IPS DF 6.9 (cell line): Measurements from ENCODE around the gene MACROD2.

Source experiments
- DNase-seq: peaks from one replicate; pipeline ENCODE4 v3.0.0-alpha.2; 2013; ENCODE audit warnings: low read depth, low spot score
- H3K27ac ChIP-seq: one replicate; pipeline ENCODE4 v1.5.1; 2013; ENCODE audit warnings: low read length, control low read depth
- H3K27me3 ChIP-seq: 2 replicates; pipeline ENCODE4 v1.6.1; 2013; ENCODE audit warnings: mild to moderate bottlenecking, low read length; ENCODE audit not compliant: control insufficient read depth, insufficient read depth
- H3K36me3 ChIP-seq: 2 replicates; pipeline ENCODE4 v1.6.1; 2013; ENCODE audit warnings: low read length; ENCODE audit not compliant: control insufficient read depth, insufficient read depth
- H3K4me1 ChIP-seq: 2 replicates; pipeline ENCODE4 v1.6.1; 2013; ENCODE audit warnings: low read length; ENCODE audit not compliant: control insufficient read depth, insufficient read depth
- H3K4me3 ChIP-seq: 2 replicates; pipeline ENCODE4 v1.5.1; 2013; ENCODE audit warnings: mild to moderate bottlenecking, low read length
- H3K9me3 ChIP-seq: 2 replicates; pipeline ENCODE4 v1.6.1; 2013; ENCODE audit warnings: low read length, inconsistent platforms; ENCODE audit not compliant: control insufficient read depth, insufficient read depth
- WGBS: extraction: QIAGEN DNeasy Blood & Tissue Kit; methylation state at CpG from one replicate; pipeline ENCODE4 v1.1.7; 2013; ENCODE audit warnings: mixed read lengths, missing lambda C conversion rate; ENCODE audit not compliant: insufficient read length, insufficient coverage; 5-methylcytosine and 5-hydroxymethylcytosine counted together

The MACROD2 gene

GRCh38 chr20:15245896-15246295, 1250.6 kb downstream of the MACROD2 start:
- H3K4me3 ChIP-seq: no peak overlapping the region
- H3K36me3 ChIP-seq: no peaks in the 10 kb centered on the region
- no CpG with 5 or more reads among the region's 2 CpGs for WGBS

GRCh38 chr20:15248618-15249395, 1253.5 kb downstream of the MACROD2 start:
- H3K36me3 ChIP-seq: no peaks in the 10 kb centered on the region
- no peak overlapping the region for H3K27ac ChIP-seq
- H3K4me1 ChIP-seq: peaks cover 2% of the 10 kb centered on the region; the same call in 1 of the 2 replicates
- H3K27me3 ChIP-seq: no peaks in the 10 kb centered on the region
- no peak for DNase-seq
- no peaks in the 10 kb centered on the region for H3K9me3 ChIP-seq
- no CpG with 5 or more reads among the region's 7 CpGs for WGBS
- no peak overlapping the region for H3K4me3 ChIP-seq

More at GRCh38 chr20:15245896-15246295, 1250.6 kb downstream of the MACROD2 start:
- Histone ChIP-seq H3K9me3 (no peaks in the 10 kb centered on the region), H3K27me3 (no peaks in the 10 kb centered on the region), H3K27ac (no peak overlapping the region), H3K4me1 (peaks cover 2% of the 10 kb centered on the region; the same call in 1 of the 2 replicates)
- DNase-seq: no peak

GRCh38 chr20:15251171-15251570, 1255.9 kb downstream of the MACROD2 start:
- H3K27me3 ChIP-seq: no peaks in the 10 kb centered on the region
- no peak overlapping the region for H3K27ac ChIP-seq
- H3K4me3 ChIP-seq: no peak overlapping the region
- no peaks in the 10 kb centered on the region for H3K9me3 ChIP-seq
- H3K4me1 ChIP-seq: peaks cover 2% of the 10 kb centered on the region; the same call in 1 of the 2 replicates
- WGBS: no CpG with 5 or more reads among the region's 2 CpGs
- H3K36me3 ChIP-seq: no peaks in the 10 kb centered on the region
- no peak for DNase-seq

- H3K4me3 ChIP-seq: no peak overlapping the region
- no peaks in the 10 kb centered on the region for H3K9me3 ChIP-seq
- no peak overlapping the region for H3K27ac ChIP-seq
- no peaks in the 10 kb centered on the region for H3K27me3 ChIP-seq
- DNase-seq: no peak
- H3K4me1 ChIP-seq: peaks cover 2% of the 10 kb centered on the region; the same call in 1 of the 2 replicates
- no peaks in the 10 kb centered on the region for H3K36me3 ChIP-seq
- no CpG with 5 or more reads among the region's 2 CpGs for WGBS
Observed at GRCh38 chr20:15252304-15252703, 1257.0 kb downstream of the MACROD2 start.

- Histone ChIP-seq H3K27ac (no peak overlapping the region), H3K9me3 (no peaks in the 10 kb centered on the region), H3K4me3 (no peak overlapping the region), H3K36me3 (no peaks in the 10 kb centered on the region), H3K27me3 (no peaks in the 10 kb centered on the region), H3K4me1 (no peaks in the 10 kb centered on the region)
- no CpG with 5 or more reads among the region's 5 CpGs for WGBS
- no peak for DNase-seq
Observed at GRCh38 chr20:15253431-15253830, 1258.1 kb downstream of the MACROD2 start.

GRCh38 chr20:15256676-15257568, 1261.6 kb downstream of the MACROD2 start:
- H3K27me3 ChIP-seq: no peaks in the 10 kb centered on the region
- H3K4me3 ChIP-seq: no peak overlapping the region
- WGBS: no CpG with 5 or more reads among the region's 6 CpGs
- no peak for DNase-seq
- H3K9me3 ChIP-seq: no peaks in the 10 kb centered on the region
- no peaks in the 10 kb centered on the region for H3K36me3 ChIP-seq
- no peak overlapping the region for H3K27ac ChIP-seq
- H3K4me1 ChIP-seq: no peaks in the 10 kb centered on the region

- Histone ChIP-seq H3K27ac (no peak overlapping the region), H3K27me3 (no peaks in the 10 kb centered on the region), H3K36me3 (no peaks in the 10 kb centered on the region)
Observed at GRCh38 chr20:15257569-15257870, 1262.2 kb downstream of the MACROD2 start.

GRCh38 chr20:15265581-15266309, 1270.4 kb downstream of the MACROD2 start:
- H3K9me3 ChIP-seq: no peaks in the 10 kb centered on the region
- H3K4me1 ChIP-seq: no peaks in the 10 kb centered on the region
- no peak overlapping the region for H3K4me3 ChIP-seq
- no peak overlapping the region for H3K27ac ChIP-seq
- DNase-seq: no peak
- no peaks in the 10 kb centered on the region for H3K27me3 ChIP-seq
- WGBS: no CpG with 5 or more reads among the region's 1 CpG
- no peaks in the 10 kb centered on the region for H3K36me3 ChIP-seq

More at GRCh38 chr20:15257569-15257870, 1262.2 kb downstream of the MACROD2 start:
- WGBS: no CpG with 5 or more reads among the region's 1 CpG
- H3K9me3 ChIP-seq: no peaks in the 10 kb centered on the region
- H3K4me3 ChIP-seq: no peak overlapping the region
- no peak for DNase-seq
- no peaks in the 10 kb centered on the region for H3K4me1 ChIP-seq

- H3K4me1 ChIP-seq: no peaks in the 10 kb centered on the region
- no peaks in the 10 kb centered on the region for H3K27me3 ChIP-seq
- no peaks in the 10 kb centered on the region for H3K9me3 ChIP-seq
- no peak overlapping the region for H3K4me3 ChIP-seq
- no peak overlapping the region for H3K27ac ChIP-seq
- no peak for DNase-seq
- no CpG with 5 or more reads among the region's 1 CpG for WGBS
- no peaks in the 10 kb centered on the region for H3K36me3 ChIP-seq
Observed at GRCh38 chr20:15267935-15268334, 1272.6 kb downstream of the MACROD2 start.

- no peaks in the 10 kb centered on the region for H3K9me3 ChIP-seq
- H3K4me1 ChIP-seq: no peaks in the 10 kb centered on the region
- no peak overlapping the region for H3K27ac ChIP-seq
- H3K4me3 ChIP-seq: no peak overlapping the region
- no peak for DNase-seq
- H3K27me3 ChIP-seq: no peaks in the 10 kb centered on the region
- H3K36me3 ChIP-seq: no peaks in the 10 kb centered on the region
Observed at GRCh38 chr20:15278041-15278440, 1282.7 kb downstream of the MACROD2 start.
